HG03558 (cell line): ENCODE data around the gene FABP3.

ENCODE experiments used
- ATAC-seq: cut with Tn5 transposase; IDR thresholded peaks from one replicate; pipeline ENCODE4 v1.9.1; 2021; ENCODE audit warnings: moderate number of reproducible peaks; ENCODE audit not compliant: unreplicated experiment; ENCODE audit errors: extremely low read depth

FABP3 gene

DNA sequence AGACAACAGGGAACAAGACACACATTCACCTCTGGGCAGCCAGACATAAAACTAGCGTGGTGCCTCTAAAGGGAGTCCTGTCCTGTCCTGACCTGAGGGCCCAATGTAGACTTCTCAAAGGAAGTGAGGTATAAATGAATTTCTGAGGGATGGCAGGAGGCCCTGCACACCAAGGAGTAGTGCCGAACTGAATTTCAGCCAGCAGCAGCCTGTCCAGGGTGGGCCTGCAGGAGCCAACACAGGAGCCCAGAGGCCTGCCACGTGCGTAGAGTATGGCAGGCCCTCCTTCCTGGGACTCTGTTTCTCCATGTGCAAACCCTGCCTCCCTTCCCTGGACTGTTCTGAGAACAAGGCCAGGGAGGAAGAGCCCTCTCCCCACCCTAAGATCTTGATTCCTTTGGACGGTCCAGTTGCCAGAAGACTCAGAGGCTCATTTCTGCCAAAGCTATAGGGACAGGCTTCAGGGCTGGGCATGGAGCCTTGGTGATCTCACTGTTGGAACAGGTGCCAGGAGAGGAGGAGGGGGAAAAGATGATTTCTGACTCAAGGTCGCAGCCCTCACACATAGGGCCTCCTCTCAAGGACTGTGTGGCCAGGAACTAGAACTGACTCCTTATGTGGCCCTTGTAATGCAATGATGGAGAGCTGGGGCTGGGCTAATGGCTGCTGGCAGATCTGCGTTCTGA lies 1.8 kb upstream of the FABP3 start:
- ATAC-seq = no peak

DNA sequence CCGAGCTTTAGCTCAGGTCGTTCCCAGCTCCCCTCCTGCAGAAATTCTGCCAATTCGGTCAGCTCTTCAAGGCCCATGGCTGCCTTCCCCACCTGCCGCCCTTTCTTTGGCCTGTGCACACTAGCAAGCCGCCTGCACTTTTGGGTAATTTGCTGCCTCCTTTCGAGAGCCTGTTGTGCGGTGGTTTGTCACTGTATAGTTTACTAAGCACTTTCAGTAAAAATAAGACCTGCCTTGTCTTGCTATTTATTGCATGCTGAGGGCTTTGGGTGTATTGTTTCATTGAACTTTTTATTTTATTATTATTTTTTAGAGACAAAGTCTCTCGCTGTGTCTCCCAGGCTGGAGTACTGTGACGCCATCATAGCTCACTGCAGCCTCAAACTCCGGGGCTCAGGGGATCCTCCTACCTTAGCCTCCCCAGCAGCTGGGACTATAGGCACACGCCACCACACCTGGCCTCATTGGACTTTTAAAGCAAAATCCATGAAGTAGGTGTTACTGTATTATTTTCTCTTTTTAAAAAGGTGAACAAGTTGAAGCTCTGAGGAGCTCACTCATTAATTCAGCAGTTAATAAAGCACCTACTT lies 1.1 kb upstream of the FABP3 start:
- no peak for ATAC-seq

DNA sequence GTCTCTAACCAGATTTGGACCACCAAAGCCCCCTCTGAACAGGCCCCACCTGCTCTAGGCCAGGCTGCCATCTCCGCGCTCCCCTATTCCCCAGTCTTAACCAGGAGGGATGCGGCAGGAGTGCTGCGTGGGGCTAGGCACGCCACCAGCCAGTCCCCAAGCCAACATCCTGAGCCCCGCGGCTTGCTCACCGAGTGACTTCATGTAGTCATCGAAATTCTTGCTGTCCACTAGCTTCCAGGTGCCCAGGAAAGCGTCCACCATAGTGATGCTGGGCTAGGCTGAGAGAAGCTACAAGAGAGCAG lies 173 bp downstream of the FABP3 start:
- ATAC-seq = no peak

DNA sequence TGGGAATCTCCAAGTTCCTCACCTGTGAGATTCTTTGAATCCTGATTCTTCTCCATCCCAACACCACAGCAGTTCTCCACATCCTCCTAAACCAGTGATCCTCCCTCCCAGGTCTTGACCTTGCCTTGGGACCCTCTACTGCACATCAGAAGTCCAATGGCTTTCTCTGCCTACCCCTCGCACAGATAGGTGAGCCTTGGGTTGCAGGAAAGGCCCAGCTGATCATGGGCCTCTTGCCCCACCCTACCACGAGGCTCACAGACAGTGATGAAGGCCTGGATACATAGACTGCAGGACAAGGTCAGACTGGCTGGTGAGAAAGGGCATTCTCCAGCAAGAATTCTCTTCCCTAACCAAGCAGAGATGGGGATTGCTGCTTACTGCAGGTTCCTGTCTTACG lies 825 bp downstream of the FABP3 start:
- no peak for ATAC-seq

DNA sequence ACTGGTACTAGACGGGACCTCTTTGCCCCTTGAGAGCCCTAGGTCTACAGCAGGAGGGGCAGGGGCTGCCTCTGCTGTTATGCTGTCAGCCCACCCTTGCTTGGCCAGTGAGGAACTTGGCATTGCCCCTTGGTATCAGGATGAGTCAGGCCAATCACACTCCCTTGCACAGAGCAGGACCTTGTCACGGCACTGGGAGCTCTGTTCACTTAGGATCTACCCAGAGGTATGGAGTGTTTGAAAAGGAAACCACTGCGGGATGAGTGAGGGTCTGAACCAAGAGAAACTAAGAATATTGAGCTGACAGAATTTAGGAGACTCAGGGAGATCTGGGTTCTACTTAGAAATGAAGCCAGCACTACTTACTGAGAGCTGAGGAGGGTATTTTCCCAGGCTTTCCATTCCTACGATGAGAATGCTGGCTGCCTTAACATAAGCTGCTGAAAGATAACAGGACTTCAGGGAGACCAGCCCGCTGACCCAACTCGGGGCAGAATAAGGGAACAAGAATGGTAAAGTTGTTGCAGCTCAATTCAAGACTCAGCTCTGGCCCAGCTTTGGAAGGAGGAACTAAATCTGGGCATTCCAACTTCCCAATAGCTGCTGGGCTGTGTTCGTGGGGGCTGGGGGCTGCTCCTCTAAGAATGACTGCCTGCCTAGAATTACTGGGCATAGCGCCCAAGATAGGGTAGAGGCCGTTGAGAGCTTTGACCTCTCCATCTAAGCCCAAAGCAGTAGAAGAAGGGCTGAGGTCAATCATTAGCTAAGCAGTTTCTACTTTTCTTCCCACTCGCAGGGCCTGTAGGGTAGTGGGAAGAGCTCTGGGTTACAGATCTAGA lies 1.5 kb downstream of the FABP3 start:
- ATAC-seq = no peak

DNA sequence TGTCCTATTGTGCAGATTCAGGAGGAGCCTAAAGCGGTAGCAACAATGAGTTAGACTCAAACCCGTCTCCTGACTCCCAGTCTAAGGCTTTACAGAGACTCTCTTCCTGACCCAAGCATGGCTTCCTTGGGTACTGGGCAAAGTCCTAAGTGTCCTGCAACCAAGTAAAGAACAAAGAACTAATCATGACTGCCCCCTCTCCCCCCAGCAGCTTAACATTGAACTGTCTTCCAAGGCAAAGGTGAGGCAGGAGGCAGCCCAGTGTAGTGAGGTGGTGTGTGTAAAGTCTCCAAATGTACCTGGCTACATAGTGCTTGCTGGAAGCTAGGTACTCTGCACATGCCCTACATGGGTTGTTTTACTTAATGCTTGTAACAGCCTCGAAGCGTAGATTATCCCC lies 2.3 kb downstream of the FABP3 start:
- no peak for ATAC-seq

GRCh38 chr1:31370021-31370420 lies 2.9 kb downstream of the FABP3 start:
- ATAC-seq = no peak

GRCh38 chr1:31368611-31369107 lies 4.2 kb downstream of the FABP3 start:
- ATAC-seq = no peak

DNA sequence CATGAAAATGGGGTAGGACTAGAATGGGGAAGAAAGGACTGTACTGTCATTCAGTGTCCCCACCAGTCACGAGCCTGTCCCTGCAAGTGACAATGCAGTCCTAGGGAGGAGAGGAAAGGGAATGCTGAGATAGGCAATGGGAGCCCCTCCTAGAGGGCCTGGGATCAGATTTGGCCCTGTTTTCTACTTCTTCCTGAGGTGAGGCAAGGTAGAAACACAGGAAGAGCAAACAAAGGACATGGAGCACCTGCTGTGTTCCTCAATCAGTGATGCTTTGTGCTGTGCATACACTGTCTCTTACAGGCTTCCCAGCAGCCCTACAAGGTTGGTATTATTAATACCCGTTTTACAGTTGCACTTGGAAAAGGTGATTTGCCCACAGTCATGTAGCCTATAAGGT lies 6.1 kb downstream of the FABP3 start:
- ATAC-seq = no peak

- no peak for ATAC-seq
Measured at GRCh38 chr1:31364561-31365250, 8.2 kb downstream of the FABP3 start.

DNA sequence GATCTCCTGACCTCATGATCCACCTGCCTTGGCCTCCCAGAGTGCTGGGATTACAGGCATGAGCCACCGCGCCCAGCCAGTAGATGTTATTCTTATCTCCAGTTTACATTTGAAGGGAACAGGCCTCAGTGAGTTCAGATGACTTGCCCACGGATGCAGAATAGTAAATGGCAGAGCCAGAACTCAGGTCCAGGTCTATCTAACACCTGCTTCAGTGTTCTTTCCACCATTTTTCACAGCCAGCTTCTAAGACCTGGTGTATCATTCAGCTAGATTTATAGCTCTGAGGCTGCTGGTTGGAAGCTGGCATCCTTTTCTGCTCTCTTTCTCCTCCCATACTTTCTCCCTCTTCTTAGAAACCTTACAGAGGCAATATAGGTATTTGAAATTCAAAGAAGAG lies 10.8 kb downstream of the FABP3 start:
- no peak for ATAC-seq

- no peak for ATAC-seq
Measured at GRCh38 chr1:31361607-31362006, 11.3 kb downstream of the FABP3 start.

GRCh38 chr1:31356427-31356826 lies 16.4 kb downstream of the FABP3 start:
- ATAC-seq = no peak

DNA sequence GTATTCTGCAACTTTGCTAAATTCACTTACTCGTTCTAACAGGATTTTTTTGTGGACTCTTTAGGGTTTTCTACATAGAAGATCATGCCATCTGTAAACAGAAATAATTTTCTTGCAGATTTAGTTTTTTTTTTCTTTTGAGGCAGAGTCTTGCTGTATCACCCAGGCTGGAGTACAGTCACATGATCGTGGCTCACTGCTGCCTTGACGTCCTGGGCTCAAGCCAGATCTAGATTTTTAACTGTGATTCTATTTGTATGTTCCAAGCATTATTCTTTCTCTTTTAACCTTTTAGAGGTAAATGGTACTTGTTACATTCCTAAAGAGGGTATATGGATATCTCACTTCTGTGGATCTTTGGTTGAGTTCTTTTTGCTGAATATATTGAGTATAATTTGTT lies 18.6 kb downstream of the FABP3 start:
- ATAC-seq = no peak

DNA sequence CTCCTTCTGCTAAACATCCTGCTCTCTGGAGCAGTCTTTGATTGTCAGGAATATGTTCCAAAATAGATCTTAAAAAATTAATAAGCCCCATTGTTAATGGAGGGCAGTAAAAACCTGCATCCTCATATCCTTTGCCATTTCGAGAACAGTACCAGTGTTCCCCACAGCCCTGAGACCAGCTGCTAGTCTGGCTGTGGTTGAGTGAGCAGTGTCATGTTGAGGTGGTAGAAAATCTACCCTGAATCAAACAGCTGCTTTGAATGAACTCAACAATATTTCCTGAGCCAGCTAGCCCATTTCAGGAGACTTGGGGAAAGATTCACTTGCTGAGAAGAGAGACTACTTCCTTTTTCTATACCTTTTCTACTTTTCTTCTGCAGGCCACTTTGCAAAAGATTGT lies 24.4 kb downstream of the FABP3 start:
- ATAC-seq = no peak

DNA sequence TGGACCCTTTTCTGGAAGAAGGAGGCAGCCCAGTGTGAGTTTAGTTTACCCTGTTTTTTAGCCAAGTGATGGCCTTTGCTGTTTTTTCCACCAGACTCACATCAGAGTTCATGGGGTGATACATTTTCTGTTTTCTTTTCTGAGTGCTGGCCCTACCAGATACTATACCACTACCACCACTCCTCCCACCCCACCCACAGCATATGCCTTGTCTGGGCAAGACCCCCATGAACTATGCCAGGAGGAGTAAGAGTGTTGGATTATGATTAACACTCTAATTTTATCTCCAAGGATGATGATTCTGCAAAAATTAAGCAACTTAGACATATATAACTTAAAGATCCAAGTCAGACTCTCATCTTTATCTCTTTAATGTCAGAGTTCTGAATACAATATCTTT lies 26.1 kb downstream of the FABP3 start:
- ATAC-seq = no peak

- ATAC-seq = no peak
Measured at GRCh38 chr1:31345635-31346034, 27.2 kb downstream of the FABP3 start.

DNA sequence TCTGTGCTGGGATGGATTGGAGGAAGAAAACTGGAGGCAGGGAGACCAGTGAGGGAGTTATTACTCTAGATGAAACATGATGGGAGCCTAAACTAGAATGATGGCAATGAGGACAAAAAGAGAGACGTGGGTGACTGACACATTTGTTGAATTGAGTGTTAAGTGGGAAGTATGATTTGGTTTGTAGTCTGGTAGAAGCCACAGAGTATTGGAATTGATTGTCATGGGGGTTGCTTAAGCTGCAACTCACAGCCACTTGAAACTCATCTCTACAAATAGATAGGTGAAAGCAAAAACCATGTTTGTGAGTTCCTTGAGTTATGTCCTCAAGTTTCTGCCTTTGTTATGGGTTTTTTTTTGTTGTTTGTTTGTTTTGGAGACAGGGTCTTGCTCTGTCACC lies 28.4 kb downstream of the FABP3 start:
- no peak for ATAC-seq

GRCh38 chr1:31336687-31337467 lies 36.0 kb downstream of the FABP3 start:
- no peak for ATAC-seq

DNA sequence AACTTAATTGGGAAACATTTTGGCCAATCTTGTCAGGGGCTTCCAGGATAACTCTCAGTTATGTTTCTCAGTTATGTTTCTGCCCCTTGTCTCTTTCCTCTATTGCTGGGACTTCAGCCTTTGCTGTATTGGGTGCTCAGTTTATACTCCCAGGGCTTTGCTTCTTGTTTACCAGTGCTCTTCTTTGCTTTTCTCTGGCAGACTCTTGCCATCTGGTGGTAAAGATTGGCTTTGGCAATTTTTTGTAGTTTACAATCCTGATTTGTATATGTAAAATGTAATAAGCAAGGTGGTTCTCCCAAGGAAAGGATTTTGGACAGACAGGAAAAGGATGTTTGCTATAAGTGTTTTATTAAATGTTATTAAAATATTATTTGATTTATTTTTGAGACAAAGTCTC lies 37.9 kb downstream of the FABP3 start:
- no peak for ATAC-seq
